Activated T-cell treated with anti-CD3 and anti-CD28 coated beads, Interleukin-2, amount 50 U/mL, for 1 hour (primary cell): ENCODE measurements around the gene VCL.
A peak's percentile ranks its signal among the peaks of the same experiment; 100 is the strongest.
"Not testable (repeated sequence)": the region's sequence is repeated elsewhere in the genome, so short reads cannot be mapped to it uniquely, and the experiment has no call there.

ENCODE experiments used
- DNase-seq: peaks from one replicate; pipeline ENCODE4 v3.0.0-alpha.2; 2020

Gene VCL

DNA sequence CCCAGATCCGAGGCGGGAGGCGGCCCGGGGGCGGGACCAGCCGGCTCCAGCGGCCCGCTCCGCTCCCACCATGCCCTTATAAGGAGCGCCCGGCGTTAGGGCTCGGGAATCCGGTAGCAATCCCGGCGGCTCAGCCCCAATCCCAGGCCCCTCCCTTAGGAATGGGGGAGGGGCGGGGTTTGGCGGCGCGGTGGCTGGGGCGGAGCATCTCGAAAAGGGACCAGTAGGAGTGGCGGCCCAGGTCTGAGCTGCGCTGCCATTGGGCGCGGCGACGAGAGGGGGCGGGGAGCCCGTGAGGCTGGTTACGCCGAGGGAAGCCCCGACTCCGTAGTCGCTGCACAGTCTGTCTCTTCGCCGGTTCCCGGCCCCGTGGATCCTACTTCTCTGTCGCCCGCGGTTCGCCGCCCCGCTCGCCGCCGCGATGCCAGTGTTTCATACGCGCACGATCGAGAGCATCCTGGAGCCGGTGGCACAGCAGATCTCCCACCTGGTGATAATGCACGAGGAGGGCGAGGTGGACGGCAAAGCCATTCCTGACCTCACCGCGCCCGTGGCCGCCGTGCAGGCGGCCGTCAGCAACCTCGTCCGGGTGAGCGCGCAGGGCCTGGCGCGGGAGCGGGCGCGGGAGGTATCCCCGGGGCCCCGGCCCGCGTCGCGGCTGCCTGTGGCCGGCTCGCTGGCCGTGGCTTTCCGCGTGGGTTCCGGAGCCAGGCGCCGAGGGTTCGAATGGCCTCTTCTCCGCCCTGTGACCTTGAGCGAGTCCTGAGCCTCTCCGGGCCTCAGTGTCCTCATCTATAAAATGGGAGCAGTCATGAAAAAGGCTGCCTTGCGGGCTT lies at the start of gene VCL:
VCL (plus strand) TSS at position 330 of the 836 bp plus-strand sequence; CDS start at position 422, 92 bp downstream.
- DNase-seq = peak; percentile 95

DNA sequence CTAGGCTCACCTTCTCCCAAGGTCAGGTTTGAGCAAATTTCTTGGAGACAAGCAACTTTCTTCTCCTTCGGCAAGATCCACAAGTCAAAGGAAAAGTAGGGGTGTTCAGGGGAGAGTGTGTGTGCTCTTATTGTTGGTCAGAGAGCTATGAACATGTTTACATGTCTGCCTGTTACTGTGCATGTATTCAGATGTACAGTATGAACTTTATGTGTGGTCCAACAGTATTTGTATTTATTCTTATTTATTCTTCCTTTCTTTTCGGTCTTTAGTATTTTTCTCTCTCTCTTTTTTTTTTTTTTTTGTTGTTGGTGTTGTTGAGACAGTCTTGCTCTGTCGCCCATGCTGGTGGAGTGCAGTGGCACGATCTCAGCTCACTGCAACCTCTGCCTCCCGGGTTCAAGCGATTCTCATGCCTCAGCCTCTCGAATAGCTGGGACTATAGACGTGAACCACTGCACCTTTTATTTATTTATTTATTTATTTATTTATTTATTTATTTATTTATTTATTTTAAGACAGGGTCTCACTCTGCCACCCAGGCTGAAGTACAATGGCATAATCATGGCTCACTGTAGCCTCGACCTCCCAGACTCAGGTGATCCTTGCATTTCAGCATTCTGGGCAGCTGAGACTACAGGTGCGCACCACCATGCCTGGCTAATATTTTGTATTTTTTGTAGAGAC lies 48.8 kb upstream of the VCL start:
- DNase-seq = no peak

DNA sequence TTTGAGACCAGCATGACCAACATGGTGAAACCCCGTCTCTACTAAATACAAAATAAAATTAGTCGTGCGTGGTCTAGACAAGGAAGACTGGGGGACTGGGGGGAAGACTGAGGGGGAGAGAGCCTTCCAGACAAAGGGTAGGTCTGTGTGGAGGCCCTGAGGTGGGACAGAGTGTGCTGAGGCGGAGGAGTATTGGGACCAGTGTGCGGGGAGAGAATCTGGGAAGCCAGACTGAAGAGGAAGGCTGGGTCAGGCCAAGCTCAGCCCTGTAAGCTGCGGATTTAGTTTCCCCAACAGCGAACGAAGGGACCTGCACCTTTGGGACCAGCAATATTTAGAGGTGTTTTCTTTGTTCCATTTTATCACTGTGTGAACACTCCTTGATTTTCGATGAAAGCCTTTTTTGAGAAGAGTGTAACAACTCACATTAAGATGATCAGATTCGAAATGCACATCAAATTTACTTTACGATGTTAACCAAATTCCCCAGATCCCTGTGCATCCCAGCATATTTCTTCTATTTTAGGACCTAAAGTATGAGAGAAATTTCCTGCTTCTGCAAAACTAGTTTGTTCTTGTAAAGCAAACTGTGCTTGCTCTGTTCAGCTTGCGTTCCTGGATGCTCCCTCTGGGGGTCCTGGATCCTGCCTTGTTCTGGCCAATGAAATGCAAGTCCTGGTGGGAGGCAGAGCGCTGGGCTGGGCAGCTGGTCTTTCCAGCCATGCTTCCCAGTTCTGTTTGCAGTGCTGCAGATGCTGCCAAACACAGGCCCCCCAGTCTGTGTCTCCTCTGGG lies 47.6 kb upstream of the VCL start:
- DNase-seq = no peak

DNA sequence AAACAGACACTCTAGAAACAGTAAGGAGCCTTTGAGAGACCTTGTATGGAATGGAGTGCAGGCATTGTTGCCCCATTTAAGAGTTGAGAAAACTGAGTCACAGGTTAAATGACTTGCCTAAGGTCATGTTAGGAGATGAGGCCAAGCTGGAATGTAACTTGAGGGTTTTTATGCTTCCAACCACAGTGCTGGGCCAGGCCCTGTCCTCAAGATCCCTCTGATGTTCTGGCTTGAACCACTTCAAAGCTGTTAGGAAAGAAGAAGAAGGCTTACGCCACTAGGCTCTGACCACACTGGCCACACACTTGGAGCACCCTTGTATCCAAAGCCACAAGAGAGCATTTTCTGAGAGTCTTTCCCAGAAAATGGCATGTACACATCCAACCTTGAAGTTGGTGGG lies 44.3 kb upstream of the VCL start:
- no peak for DNase-seq

DNA sequence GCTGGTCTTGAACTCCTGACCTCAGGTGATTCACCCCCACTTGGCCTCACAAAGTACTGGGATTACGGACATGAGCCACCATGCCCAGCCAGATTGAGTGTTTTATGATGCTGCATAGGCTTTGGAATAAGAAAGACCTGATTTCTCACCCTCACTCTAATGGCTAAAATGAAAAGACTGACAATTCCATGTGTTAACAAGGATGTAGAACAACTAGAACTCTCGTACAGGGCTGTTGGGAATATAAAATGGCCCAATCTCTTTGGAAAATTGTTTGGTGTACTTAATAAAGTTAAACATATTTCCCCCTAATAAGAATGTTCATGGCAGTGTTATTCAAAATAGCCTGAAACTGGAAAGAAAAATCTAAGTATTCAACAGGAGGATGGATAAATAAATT lies 43.2 kb upstream of the VCL start:
- DNase-seq = no peak

DNA sequence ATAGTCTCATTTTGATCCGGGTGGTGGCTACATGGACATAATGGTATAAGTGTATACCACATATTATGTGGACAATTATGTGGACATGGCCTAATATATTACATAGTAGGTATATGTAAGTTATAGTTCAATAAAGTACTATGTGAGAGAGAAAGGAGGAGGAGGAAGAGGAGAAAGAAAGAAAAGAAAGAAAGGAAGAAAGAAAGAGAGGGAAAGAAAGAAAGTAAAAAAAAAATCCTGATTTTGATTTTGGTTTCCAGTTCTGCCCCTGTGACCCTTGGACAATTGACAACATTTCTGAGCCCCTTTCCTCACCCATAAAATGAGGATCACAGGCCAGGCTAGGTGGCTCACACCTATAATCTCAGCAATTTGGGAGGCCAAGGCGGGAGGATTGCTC lies 42.2 kb upstream of the VCL start:
- no peak for DNase-seq

DNA sequence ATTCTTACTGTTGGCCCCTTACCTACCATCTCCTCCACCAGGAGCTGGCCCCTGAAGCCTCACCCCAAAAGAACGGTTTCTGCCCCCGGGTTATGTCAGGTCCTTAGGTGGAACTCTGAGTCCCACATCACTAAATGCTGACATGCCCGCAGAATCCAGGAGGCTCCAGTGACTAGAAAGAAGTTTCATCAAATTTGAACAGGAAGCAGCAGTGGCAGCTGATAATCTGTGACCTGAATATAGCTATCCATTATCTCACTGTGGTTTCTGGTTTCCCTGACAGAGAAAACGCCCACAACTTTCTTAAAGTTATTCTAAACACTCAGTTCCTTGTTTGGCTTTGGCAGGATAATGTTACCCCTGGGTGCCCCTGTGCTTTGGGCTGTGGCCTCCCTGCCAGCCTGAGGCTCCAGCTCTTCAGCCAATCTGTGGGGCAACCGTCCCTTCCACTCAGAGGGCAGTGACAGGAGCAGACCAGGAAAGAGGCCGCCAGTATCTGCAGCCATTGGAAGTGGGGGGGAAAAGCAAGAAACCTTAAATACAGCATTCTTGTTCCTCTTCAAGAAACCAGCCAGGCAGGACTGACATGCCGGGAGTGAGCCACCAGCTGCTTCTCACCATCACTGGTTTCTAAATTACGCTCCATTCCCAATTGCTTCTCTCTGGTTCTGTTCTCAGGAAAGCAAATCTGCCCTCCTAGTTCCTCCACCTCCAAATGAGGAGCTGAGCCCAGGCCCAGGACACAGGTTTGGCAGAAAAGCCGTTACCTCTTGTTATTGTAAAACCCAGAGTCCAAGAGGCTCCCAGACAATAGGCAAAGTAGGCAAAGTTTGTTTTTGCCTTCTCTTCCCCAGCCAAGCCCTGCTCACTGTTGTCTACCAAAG lies 41.2 kb upstream of the VCL start:
- DNase-seq = peak; percentile 28

DNA sequence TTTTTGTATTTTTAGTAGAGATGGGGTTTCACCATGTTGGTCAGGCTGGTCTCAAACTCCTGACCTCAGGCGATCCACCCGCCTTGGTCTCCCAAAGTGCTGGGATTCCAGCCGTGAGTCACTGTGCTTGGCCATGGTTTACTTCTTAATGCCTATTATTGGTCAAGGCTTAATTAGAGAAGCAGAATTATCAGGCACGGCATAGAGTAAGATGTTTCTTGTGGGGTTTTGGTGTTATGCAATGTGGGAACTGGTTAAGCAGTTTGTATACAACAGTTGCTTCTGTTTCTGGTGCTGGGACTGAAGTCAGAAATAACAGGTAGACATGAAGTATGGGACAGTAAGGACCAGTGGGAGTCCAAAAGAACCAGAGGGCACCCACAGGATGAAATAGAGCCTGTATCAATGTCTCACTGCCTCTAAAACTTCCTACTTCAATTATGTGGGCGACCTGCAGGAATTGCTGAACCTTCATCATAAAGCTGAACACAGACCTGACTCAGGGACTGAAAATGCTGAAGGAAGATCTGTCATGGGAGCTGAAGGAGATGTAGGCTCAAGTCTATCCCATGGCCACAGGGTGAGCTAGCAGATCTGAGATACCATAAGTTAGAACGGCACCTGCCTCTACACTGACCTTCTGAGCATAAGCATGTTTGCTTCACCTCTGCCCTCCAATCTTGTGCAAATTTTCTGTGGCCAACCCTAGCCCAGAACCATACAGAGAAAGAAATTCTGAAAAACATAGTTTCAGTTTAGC lies 38.3 kb upstream of the VCL start:
- no peak for DNase-seq

DNA sequence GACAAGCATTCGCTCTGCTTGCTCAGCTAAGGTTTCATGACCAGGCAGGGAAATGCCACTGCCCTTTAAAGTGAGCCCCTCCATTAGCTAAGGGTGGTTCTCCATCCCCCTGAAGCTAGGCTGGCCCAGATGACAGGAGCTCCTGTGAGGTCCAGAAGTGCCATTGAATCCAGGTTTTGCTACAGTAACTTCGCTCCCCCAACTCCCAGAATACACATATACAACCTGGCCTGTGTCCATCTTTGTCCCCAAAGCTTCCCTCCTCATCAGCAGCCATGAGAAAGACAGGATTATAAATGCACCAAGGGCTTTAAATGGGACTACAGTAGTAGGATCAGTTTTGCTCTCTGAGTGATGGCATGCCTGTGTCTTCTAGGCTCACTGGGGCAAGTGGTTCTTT lies 35.5 kb upstream of the VCL start:
- no peak for DNase-seq

DNA sequence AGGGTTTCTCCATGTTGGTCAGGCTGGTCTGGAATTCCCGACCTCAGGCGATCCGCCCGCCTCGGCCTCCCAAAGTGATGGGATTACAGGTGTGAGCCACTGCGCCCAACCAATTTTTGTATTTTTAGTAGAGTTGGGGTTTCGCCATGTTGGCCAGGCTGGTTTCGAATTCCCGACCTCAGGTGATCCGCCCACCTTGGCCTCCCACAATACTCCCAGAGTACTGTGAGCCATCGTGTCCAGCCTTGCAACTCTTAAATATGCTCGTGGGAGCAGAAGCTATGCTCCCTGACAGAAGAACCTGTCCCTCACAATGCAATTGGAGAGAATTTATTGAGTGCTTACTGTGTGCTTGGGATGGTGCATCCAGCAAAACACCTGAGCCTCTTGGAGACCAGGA lies 34.4 kb upstream of the VCL start:
- not testable (repeated sequence) for DNase-seq

DNA sequence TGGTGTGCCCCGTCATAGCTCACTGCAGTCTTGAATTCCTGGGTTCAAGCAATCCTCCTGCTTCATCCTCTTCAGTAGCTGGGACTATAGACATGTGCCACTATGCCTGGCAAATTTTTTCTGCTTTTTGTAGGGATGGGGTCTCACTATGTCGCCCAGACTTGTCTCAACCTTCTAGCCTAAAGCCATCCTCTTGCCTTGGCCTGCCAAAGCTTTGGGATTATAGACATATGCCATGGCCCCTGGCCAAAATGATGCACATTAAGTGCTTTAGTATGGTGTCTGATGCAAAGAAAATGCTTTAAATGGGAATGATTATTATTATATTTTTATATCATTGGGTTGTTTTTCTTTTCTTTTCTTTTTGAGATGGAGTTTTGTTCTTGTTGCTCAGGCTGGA lies 33.2 kb upstream of the VCL start:
- no peak for DNase-seq

DNA sequence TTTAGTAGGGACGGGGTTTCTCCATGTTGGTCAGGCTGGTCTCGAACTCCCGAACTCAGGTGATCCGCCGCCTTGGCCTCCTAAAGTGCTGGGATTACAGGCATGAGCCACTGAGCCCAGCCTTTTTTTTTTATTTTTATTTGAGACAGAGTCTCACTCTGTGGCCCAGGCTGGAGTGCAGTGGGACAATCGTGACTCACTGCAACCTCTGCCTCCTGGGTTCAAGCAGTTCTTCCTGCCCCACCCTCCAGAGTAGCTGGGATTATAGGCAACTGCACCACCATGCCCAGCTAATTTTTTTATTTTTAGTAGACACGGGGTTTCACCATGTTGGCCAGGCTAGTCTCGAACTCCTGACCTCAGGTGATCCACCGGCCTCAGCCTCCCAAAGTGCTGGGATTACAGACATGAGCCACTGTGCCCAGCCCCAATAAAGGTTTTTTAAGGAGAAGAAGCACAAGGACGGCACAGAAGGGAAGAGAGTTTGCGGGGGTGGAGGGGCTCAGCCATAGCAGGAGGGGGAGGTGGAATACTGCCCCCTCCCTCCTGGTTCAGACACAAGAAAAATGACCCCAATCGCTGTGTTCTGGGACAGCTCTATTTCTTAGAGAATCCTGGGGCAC lies 32.5 kb upstream of the VCL start:
- not testable (repeated sequence) for DNase-seq

DNA sequence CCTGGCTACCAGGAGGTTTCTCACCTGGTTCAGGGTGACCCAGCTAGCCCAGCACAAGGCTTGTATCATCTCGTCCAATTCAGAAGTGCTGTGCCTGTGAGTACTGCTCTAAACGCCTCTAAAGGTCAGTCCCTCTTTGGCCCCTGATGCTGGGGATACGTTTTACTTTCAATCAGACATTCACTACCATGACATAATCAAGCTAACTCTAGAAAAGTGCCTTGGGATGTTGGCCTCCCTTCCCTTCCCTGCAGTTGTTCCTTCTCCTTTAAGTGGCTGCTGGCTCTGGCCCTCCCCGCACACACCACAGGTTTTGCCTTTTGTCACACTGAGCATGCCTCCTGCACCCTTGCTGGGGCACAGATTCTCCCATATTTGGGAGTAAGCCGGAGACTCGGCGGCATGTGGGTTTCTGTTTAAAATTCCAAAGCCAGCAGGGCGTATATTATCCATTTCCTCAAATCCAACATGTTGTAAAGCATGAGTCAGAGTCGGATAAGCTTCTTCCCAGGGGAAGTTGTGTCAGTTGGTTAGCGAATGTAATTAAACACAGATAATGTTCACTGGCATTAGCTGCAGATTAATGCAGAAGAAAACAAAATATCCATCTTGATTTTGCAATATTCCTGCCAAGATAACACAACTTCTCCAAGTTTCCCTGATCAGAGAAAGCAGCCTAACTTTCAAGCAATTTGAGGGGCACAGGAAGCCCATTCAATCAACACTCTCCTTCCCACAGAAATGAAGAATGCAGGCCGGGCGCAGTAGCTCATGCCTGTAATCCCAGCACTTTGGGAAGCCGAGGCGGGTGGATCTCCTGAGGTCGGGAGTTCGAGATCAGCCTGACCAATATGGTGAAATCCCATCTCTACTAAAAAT lies 31.8 kb upstream of the VCL start:
- DNase-seq = no peak

DNA sequence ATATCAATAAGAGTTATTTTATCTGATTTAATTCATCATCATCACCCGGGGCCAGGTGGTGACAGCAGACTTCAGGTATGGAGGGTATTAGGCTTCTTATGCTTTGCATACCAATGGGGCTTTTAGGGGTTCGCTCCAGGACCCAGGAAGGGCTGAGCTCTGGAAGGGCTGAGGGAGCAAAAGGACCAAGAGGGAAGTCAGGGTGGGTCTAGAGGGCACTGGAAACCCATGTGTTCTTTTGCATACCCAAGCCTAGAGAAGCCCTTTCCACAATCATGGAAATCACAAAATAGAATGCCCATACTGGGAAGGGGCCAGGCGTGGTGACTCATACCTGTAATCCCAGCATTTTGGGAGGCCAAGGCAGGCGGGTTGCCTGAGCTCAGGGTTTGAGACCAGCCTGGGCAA lies 30.9 kb upstream of the VCL start:
- no peak for DNase-seq

DNA sequence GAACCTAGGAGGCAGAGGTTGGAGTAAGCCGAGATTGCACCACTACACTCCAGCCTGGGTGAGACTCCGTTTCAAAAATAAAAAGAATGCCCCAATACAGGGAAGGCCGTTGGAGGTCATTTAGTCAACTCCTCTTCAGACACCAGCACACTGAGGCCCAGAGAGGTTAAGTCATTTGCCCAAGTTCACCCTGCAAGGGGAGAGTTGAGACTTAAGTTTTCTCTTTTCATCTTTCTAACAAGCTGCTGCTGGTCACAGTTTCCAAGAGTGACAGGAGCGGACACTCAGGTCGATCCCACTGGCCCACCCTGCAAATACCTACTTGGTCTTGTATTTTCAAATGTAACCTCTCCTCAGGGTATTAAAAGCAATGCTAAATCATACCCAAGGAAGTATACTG lies 30.4 kb upstream of the VCL start:
- no peak for DNase-seq

DNA sequence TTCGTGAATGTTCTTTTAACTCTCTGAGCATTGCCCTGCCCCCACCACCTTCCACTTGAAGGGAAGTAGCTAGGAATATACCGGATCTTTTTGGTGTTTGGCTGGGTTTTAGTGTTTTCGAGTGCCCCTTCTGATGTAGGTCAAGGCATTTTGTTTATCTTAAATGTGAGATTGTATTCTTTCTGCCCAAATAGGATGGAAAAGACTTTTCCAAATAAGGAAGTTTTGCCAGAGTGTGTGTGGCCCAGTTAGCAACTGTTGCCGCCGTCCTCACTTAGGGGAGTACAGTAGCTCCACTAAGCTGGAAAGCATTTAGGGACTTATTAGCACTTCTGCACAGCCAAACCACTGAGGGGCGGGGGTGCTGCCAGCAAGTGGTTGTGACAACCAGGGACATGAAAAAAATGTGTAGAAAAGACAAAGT lies 29.8 kb upstream of the VCL start:
- DNase-seq = no peak

DNA sequence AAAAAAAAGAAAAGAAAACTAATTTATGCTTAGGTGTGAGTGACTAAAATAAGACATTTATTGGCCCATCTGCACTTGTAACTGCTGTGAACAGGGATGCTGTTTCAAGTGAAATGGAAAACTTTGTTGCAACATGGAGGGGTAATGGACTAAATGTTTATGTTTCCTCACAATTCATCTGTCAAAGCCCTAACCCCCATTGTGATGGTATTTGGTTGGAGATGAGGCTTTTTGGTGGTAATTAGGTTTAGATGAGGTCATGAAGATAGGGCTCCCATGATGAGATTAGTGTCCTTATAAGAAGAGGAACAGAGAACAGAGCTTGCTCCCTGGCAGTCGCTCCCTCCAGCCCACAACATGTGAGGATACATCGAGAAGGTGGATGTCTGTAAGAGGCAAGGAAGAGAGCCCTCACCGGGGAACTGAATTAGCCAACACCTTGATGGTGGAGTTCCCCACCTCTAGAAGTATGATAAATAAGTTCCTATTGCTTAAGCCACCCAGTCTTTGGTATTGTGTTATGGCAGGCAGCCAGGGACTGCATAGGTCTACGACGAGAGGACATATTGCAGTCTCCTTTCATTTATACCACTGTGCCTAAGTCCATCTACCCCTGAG lies 28.6 kb upstream of the VCL start:
- no peak for DNase-seq

DNA sequence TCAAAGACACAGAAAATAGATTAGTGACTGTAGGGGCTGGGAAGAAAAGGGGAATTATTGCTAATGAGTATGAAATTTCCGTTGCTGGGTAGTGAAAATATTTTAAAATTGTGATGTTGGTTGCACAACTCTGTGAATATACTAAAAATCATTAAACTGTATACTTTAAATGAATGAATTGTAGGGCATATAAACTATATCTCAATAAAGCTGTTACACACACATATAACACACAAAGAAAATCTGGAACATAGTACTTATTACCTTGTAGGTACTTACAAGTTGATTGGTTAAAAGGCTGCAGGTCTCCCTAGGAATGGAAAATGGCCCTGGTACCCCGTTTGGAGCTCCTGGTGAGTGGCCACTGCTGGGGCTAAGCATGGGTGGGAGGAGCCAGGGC lies 27.1 kb upstream of the VCL start:
- DNase-seq = no peak

DNA sequence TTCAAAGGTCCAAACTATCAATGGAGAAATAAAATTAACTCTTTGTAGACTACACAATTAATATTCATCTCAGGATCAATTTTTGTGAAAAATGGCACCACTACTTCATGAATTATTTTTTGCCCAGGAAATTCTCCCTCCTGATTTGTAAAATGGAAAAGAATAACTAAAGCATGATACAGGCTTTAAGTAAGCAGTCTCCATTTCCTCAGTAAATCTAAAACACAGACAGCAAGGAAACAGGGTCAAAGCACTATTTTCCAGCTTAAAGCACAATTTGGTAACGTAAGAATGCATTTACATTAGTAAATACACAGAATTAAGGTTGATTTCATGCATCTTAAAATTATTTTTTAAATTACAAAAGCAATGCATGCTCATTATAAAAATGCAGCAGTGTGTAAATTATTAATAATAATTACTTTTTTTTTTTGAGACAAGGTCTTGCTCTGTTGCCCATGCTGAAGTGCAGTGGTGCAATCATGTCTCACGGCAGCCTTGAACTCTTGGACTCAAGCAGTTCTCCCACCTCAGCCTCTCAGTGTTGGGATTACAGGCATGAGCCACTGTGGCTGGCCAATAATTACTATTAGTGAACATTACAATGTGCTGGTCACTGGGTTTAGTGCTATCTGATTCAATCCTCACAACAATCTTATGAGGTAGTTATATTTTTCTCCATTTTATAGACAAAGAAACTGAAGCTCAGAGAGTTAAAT lies 26.1 kb upstream of the VCL start:
- no peak for DNase-seq
